Activated T-helper 1 cell treated with Interleukin-2 at 50 U/mL for 16 hours (primary cell): Measurements from ENCODE around the gene EID1.
"Not testable (repeated sequence)": the region's sequence is repeated elsewhere in the genome, so short reads cannot be mapped to it uniquely, and the experiment has no call there.

ENCODE experiments used
- DNase-seq: peaks from one replicate; pipeline ENCODE4 v3.0.0-alpha.2; 2020; ENCODE audit warnings: low read depth

The EID1 gene, protein sequence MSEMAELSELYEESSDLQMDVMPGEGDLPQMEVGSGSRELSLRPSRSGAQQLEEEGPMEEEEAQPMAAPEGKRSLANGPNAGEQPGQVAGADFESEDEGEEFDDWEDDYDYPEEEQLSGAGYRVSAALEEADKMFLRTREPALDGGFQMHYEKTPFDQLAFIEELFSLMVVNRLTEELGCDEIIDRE

DNA sequence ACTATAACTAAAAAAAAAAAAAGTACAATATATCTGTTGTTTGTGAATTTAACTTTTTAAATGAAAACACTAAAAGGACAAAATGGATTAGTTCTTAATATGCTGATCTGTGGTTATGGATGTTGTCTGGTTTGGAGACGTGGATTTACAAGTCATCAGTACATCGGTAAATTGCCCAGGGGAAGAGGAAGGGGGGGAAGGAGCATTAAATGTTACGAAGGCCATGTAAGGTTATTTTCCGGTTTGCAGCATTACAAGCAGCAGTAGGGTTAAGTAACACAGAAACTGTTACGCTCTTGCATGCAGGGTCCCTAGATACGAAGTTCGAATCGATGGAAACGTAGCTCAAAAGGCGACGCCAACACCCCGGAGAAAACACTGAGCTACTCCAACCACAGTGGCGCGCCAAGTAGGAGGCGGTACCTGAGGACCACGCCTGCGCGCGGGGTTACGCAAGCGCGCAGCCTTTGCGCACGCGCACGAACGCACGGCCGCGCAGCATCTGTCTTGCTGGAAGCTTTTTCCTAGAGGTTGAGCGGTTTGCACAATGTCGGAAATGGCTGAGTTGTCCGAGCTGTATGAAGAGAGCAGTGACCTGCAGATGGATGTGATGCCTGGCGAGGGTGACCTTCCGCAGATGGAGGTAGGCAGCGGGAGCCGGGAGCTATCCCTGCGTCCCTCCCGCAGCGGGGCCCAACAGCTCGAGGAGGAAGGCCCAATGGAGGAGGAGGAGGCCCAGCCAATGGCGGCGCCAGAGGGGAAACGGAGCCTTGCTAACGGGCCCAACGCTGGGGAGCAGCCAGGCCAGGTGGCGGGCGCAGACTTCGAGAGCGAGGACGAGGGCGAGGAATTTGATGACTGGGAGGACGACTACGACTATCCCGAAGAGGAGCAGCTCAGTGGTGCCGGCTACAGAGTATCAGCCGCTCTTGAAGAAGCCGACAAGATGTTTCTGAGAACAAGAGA, at the start of gene EID1:
Gene EID1 (plus strand): TSS at position 505 of the 966 bp plus-strand sequence. CDS start 43 bp downstream, at position 548.
- DNase-seq, result peak; percentile 85

DNA sequence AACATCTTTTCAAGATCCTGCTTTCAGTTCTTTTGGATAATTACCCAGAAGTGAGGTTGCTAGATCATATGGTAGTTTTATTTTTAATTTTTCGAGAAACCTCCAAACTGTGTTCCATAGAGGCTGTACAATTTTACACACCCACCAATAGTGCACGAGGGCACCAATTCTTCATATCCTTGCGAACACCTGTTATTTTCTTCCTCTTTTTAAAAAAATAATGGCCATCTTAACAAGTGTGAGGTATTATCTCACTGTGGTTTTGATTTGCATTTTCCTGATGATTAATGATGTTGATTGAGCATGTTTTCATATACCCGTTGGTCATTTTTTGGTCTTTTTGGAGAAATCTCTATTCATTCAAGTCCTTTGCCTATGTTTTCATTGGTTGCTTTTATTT, 49.5 kb upstream of the EID1 start:
- no peak for DNase-seq

DNA sequence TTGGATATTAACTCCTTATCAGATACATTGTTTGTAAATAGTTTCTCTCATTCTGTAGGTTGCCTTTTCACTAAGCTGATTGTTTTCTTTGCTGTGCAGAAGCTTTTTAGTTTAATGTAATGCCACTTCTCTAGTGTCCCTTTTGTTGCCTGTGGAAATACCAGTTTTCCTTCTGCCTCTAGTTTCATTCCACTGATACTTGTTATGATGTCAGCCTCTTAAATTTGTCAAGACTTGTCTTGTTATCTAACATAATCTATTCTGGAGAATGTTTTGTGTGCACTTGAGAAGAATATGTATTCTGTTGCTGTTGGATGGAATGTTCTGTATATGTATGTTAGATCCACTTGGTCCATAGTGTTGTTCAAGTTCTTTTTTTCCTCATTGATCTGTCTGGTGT, 49.0 kb upstream of the EID1 start:
- DNase-seq, result no peak

DNA sequence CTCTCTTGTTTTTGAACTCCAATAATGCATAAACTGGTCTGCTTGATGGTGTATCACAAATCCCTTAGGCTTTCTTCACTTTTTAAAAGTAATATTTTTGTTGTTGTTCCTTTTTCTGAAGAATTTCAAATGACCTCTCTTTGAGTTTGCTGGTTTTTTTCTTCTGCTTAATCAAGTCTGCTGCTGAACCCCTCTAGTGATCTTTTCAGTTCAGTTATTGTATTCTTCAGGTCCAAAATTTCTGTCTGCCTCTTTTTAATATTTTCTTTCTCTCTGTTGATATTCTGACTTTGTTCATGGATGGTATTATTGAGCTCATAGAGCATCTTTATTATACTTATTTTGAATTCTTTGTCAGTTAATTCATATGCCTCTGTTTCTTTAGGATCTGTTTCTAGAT, 45.3 kb upstream of the EID1 start:
- no peak for DNase-seq

DNA sequence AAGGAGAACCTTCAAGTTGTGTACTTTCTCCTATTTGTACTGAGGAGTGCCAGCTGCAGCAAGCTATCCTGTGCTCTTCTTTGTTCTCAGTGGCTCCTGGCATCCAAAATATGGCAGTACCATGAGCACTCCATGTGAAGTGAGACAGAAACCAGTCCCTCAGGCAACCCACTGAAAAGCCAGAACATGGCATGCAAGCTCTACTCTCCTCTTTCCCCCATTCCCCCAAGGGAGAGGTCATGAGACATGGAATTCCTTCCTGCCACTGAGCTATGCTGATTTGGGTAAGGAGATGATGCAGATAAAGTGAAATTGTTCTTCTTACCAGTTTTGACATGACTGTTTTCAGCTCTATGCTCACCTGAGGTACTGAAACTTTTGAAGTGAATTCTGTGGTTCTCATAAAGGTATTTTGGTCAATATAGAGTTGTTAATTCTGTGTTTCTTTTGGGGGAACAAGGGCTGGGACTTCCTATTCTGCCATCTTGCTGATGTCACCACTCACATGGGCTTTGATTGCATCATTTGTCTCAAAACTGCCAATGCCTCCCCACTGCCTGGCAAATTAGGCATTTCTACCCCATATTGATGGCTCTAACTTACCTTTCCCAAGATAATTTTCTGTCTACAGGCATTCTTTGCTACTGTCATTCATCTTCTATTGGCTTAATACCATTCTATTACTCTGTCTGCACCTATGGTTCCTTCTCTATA, 44.3 kb upstream of the EID1 start:
- no peak for DNase-seq

DNA sequence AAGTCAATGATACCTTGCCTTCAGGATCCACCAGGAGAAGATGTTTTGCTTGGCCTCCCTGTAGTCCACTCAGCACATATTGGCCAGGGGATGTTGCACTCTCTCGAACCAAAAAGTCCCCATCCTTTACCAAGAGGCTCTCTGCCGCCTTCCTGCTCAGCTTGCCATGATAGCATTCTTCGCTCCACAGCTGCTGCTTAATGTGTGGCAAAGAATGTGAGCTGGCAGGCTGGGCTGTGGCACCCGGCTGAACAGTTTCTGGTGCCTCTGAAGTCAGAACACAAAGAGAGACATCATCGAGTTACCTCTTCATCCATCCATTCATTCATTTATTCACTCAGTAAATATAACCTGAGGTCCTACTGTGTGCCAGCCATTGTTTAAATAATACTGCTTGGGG, 43.2 kb upstream of the EID1 start:
- DNase-seq, result no peak

DNA sequence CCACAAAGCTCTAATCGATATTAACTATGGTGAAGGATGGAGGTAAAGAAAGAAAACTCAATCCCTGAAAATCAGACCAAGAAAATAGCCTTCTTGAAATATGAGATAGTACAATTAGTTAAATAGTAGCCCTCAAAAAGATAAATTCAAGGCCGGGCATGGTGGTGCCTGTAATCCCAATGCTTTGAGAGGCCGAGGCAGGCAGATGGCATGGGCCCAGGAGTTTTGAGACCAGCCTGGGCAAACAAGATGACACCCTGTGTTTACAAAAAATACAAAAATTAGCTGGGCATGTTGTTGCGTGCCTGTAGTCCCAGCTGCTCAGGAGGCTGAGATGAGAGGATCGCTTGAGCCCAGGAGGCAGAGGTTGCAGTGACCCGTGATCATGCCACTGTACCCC, 35.4 kb upstream of the EID1 start:
- no peak for DNase-seq

DNA sequence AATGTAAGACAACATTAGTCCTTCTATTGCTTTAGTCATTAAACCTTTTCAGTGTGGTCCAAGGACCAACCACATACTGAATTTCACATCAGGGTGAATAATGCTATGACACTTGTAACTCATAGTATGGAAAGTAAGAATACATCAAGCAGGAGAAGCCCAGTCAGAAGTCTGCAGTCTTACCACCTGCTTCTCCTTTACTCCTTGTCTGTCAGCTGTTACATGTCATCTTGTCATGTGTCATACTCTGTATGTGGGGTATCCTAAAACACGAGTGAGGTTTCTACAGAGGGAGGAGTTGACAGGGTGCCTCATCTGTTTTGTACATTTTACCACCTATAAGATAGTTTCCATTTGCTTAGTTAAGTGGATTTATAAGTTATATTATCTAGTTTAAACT, 32.8 kb upstream of the EID1 start:
- DNase-seq, result no peak

DNA sequence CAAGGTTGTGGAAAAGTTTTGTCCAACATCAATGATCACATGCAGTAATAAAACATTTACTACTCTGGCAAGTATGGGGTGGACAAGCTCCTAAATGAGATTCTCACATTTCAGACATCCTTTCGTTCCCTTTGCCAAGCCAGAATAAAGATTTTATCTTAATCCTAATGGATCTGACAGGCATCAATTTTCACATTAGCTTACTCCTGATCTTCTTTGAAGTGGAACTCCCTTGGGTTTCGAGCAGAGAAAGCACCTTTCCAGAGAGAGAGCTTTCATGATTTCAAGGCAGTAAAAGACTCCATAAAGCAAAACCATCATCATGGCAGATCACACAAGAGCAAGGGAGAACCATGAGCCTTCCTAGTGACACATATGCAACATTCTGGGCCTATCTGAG, 27.3 kb upstream of the EID1 start:
- DNase-seq, result no peak

DNA sequence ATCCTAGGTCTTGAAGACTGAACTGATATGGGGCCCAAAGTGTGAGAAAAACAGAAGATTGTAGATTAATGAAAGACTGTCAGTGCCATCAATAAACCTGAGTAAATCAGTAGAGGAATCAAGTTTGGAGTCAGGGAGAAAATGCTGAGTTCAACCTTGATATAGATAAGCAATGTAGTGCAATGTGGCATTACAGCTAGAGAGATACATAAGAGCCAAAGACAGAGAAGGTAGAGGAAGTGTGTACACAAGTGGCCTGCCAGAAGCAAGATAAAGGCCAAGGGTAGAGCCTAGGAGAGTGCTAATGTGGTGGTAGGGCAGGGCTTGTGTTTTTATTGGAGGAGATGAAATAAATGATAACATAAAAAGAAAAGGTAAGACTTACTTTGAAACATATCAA, 26.0 kb upstream of the EID1 start:
- DNase-seq, result no peak

DNA sequence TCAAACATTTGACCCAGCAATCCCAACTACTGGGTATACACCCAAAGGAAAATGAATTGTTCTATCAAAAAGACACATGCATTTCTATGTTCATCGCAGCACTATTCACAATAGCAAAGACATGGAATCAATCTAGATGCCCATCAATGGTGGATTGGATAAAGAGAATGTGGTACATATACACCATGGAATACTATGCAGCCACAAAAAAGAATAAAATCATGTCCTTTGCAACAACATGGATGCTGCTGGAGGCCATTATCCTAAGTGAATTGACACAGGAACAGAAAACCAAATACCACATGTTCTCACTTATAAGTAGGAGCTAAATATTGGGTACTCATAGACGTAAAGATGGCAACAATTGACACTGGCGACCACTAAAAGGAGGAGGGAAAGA, 23.5 kb upstream of the EID1 start:
- not testable (repeated sequence) for DNase-seq

DNA sequence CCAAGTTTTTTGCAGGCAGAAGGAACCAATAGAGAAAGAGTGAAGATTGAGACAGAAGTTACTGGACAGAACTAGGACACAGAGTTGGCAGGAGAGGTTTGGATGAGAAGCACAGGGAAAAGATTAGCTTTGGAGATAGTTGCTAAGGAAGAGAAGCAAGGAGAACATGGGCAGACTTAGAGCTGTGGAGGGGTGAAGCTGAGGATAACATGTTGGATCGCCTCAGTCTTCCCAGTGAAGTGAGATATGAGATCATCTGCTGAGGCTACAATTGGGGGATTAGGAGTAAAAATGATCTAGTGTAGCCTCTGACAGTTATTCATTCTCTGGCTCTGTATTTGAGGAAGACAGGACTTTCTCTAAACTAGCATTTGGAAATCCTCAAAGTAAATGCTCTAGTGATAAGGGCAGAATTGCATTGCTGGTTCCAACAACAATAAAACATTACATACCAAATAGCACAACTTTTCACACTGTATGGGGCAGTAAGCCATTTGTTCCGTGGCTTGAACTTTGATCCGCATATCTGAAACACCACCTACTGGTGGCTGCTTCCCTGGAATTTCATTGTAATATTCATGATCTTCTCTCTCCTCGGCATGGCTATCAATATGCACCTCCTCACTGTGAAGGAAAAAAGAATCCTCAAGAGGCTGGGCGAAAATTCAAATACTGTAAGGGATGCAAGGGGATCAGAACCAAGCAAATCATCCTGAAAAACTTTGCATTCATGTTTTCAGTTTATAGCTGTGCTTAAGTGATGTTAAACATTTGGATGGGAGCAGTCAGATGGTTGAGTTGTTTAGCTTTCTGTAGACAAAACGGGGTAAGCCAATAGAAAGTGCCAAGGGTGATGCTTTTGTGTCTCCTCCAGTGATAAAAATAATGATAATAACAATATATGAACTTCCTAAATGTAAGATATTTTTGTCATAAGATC, 22.2 kb upstream of the EID1 start:
- no peak for DNase-seq

DNA sequence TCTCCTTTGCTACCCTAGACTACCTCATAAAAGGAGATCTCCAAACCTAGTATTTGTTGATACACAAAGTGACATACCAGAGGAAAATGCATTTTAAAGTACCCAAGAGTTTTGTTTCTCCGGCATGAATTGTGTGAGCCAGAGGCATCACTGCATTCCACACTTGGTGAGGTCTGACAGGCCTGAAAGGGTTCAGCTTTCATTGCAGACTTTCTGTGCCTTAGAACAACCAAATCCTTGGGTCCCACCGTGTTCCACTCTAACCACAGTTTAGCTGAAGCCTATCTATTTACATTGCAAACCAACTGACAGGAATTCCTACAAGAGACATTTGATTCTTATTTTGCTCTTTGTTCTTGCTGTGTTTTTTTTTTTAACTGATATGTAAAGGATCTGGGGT, 21.0 kb upstream of the EID1 start:
- DNase-seq, result no peak

DNA sequence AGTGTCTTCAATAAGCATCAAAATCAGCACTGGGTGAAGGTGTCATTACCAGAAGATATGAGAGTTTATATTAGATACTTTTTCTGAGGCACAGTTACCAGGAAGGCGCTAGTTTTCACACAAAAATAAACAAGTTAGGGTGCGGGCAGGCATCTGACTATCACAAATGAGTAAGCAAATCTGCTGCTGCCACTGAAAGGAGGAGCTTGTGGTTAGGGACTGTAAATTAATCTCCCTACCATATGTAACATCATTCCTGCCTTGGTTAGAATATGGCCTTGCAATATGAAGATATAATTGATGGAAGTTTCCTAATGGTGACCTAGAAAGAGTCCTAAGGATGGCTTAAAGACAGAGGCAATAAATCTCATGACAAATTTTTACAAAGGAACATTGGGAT, 19.5 kb upstream of the EID1 start:
- no peak for DNase-seq

DNA sequence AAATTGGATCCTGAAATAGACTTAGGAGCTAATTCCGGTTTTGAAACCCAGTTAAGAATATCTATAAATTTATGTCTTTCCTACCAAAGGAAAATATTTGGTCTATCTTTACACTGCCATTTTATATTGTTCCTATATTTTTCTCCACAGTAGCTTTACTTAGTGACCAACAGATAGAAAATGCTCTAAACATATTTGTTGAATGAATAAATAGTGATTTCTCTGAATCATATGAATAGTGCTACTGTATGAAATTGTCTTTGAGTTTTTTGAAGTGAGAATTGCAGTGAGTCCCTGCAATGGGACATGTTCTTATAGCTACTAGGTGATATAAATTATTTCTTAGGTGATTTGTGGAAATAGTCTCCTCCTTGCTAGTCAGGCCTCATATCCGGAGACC, 18.5 kb upstream of the EID1 start:
- DNase-seq, result no peak

DNA sequence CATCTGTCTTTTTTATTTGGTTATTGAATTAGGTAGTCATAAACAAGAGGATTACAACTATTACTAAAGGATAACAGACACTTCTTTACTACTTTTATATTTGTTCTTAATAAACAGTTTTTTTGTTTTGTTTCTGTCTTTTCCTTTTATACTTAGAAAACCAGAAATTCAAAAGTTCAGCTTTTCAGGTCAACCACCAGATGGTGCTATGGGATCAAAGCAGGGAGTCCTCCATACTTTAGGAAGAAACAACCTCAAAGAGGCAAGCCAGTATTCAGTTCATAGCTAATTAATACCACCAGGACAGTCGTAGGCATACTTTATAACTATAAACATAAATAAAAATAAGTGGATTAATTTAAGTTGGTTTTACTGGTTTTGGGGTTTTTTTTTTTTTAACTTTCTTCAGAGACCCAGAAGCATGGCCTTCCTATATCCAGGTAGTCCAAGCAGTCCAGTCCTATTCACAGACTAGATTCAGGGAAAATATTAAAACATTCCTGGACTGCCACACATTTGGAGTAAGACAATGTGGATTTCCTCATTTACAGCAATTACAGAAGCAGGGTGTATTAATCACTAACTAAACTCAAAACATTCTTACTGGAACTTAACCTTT, 16.0 kb upstream of the EID1 start:
- DNase-seq, result no peak

DNA sequence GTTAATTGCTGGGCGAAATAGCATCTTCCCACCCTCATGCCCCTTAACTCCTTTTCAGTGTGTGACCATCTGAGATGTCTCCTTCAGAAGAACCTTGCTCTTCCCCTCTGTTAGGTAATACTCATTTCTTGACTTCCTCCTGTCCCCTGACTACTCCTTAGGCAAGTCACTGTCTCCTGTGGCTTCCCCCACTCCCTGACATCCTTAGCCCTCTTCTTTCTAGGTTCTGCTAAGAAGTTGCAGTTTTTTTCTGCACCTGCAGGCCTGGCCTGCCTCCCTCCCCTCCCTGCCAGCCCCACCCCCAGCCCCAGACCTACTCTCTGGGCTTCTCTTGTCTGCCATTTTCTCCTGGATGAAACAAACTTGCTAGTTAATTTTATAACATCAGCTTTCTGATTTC, 15.2 kb upstream of the EID1 start:
- no peak for DNase-seq

DNA sequence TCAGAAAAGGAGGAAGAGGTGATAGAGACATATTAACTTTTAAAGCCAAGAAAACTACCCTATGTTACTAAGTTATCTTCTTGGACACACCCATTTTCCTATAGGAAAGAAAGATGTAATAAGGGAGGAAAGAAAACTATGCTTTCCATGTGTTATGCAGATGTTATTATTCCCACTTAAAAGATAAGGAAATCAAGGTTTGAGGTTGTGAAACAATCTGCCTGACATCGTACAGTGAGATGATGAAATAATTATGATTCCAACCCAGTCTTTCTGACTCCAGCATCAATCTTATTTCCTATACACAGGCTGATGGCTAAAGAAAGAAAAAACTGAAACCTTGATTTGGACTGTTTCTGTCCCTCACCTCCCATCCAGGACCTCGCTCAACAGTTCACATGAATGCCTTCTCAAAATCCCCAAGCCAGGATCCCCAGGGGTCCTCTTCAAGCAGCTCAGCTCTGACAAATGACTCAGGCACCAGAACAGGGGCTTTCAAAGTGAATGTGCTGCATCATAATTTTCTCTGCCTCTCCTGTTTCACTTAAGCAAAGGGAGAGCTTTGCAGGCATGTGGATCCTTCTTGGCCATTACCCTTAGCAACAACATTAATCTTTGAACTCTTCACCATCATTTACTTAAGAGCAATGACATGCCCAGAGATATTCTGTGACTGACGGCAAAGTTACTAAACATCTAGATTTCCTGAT, 12.4 kb upstream of the EID1 start:
- no peak for DNase-seq

DNA sequence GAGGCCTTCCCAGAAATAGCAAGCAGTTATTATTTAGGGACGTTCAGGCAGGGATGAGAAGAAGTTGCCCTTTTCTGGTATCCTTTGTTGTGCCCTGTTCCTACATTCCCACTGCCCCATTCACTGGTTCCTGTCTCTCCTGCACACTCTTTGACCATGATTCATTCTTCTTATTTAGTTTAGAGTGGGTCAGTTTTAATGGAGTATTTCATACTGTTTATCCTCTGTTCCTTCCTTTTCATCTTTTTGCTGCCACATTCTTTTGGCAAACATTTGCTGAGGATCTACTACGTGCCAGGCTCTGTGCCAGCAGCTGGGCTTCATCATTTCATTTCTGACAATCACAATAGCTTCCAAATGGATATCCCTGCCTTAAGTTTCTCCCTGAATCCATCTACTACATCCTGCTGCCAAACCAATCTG, 11.8 kb upstream of the EID1 start:
- no peak for DNase-seq

DNA sequence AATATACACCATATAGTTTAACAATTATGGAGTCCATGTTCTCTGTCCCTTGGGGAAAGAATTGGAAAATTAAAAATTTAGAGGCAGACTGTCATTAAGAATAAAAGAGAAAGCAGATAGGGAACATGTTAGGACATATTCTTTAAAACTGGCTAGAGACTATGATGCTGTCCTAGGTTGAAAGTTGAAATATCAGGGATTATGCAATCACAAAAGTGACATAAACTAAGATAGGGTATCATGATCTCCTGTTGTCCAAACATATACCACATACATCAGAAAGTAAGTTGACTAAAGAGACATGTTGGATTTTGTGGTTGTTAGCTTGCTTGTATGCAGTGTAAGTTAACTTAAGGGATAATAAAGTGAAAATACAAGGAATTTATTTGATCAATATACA, 9.9 kb upstream of the EID1 start:
- no peak for DNase-seq

DNA sequence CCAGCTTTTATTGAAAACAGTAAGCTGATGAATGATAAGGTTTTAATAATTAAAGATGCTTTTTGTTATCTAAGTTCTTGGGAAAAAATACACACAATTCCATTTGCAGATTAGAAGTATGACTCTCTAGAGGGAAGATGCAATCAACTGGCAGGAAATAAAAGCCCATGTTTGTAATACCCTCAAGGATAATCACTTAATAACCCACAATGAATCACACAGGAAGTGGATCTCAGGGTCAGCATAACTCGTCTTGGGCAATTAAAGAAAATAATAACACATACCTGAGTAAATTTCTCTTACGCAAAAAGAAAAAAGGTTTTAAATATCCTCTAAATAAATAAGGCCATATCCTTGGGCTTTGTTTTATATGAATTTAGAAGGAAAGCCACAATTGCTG, 9.4 kb upstream of the EID1 start:
- no peak for DNase-seq
